G401.6 (cell line): ENCODE data around the gene WDFY2.
"Not testable (repeated sequence)": the region's sequence is repeated elsewhere in the genome, so short reads cannot be mapped to it uniquely, and the experiment has no call there.

Experiments used
- FAIRE-seq: peaks from 2 replicates; lab custom pipeline; 2012; peaks lifted over from hg19 to GRCh38; lab: Jason Lieb, UNC

WDFY2 gene

GRCh38 chr13:51564671-51565070, 19.6 kb upstream of the WDFY2 start:
- FAIRE-seq, result no peak

DNA sequence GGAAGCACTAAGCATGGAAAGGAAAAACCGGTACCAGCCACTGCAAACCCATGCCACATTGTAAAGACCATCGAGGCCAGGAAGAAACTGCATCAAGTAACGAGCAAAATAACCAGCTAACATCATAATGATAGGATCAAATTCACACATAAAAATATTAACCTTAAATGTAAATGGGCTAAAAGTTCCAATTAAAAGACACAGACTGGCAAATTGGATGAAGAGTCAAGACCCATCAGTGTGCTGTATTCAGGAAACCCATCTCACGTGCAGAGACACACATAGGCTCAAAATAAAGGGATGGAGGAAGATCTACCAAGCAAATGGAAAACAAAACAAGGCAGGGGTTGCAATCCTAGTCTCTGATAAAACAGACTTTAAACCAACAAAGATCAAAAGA, 15.3 kb upstream of the WDFY2 start:
- FAIRE-seq, result not testable (repeated sequence)

GRCh38 chr13:51576754-51577153, 7.5 kb upstream of the WDFY2 start:
- no peak for FAIRE-seq

- FAIRE-seq, result no peak
Observed at GRCh38 chr13:51577690-51578089, 6.6 kb upstream of the WDFY2 start.

- no peak for FAIRE-seq
Observed at GRCh38 chr13:51579676-51580075, 4.6 kb upstream of the WDFY2 start.

GRCh38 chr13:51581148-51581820, 3.0 kb upstream of the WDFY2 start:
- FAIRE-seq, result no peak

DNA sequence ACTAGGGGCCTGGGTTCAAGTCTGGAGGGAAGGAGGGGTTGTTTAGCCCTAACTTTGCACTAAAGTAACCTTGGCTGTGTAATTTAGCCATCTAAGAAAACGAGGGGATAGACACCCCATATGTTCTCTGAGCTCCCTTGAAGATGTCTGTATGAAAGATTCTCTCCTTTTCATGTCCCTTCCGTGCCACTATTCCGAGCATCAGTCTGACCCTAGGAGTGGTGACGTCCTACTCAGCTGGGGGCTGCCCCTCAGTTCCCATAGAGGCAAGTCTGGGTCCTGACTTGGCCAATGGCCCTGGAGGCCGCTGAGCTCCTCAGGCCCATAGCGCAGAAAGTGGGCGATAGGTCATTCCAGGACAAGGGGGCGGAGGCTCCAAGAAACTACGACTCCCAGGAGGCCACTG, 790 bp upstream of the WDFY2 start:
- FAIRE-seq, result no peak

DNA sequence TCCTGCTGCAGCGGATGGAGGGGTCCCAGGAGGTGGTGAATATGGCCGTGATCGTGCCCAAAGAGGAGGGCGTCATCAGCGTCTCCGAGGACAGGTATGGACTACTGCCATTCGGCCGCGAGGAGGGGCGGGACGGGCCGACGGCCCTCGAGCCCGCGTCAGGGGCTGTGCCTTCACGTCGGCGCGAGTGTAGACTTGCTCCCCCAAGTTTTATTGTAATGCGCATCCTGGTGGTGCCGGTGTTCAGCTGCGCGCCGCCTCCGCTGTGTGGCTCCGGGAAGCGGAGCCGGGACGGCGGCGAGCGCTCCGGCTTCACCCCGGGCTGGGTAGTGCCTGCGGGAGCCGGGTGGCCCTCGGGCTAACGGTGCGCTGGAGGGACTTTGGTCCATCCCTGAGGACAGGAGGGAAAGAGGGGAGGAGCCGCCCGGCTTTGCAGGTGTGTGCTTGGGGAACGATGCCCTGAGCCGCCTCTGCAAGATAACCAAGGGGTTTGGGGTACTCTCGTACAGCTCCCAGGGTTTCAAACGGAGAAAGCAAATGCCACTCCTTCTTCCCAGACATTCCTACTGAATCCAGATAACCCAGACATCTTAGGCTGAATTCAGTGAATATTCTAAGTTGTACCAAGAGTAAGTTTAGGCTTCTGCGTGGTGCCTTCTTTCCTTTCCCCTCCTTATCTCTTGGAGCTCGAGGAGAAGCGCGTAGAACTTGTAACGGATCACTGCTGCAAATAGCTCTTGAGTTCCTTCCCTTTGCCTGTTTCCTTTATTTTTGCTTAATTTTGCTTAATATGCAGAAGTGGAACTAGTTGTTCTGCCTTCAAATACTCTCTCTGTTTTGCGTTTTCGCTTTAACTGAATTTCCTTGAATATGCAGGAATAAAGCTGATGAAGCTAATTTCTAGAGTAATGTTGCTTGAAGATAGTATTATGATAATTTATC, 740 bp downstream of the WDFY2 start:
- FAIRE-seq, result no peak

DNA sequence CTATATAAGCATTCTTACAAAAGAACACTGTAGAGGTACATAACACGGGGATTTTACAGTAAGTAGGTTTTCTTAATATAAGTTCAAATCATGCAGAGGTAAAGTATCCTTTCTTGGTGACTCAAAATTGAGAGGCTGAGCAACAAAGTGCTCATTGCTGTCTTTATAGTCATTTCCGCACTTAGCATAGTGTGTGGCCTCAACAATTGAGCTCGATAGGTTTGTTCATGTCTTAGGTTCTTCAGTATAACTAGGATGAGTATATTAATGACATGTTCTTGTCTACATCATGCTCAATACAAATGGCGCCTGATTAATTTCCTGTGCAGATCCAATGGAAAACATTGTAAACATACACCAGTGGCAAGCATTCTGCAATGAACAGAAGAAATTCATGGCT, 1.4 kb downstream of the WDFY2 start:
- no peak for FAIRE-seq

DNA sequence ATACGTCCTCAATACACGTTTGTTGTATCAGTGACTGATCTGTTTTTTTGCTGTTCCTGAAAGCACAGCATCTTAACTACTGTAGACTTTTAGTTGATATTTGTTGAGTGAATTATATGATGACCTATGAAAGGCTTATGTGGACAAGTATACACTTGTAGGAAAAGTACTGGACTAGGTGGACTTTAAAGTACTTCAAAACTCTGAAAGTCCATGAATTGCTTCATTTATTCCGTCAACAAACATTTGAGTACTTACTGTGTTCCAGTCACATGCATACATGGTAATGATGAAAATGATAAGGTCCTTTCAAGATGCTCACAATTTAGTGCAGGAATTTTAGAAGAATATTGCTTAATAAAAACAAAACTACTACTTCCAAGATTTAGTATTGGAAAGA, 3.1 kb downstream of the WDFY2 start:
- FAIRE-seq, result no peak

GRCh38 chr13:51588406-51588949, 4.2 kb downstream of the WDFY2 start:
- no peak for FAIRE-seq

DNA sequence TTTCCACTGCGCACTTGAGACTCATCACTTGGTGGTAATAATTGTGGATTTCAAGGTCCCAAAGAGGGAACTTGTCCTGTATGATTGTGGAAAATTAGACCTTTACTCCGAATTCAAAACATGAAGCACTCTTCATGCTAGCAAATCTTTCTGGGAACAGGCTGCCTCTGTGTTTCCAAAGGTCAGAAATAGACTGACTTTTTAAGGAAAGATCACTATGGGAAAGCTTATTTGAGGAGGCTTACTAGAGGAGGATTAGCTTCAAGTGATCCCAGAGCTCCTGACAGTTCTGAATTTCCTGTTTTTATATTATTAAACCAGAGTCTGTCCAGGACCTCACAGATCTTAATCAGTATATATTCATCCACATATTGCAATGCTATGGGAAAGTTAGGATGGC, 5.5 kb downstream of the WDFY2 start:
- FAIRE-seq, result no peak

- no peak for FAIRE-seq
Observed at GRCh38 chr13:51590231-51590970, 6.1 kb downstream of the WDFY2 start.

DNA sequence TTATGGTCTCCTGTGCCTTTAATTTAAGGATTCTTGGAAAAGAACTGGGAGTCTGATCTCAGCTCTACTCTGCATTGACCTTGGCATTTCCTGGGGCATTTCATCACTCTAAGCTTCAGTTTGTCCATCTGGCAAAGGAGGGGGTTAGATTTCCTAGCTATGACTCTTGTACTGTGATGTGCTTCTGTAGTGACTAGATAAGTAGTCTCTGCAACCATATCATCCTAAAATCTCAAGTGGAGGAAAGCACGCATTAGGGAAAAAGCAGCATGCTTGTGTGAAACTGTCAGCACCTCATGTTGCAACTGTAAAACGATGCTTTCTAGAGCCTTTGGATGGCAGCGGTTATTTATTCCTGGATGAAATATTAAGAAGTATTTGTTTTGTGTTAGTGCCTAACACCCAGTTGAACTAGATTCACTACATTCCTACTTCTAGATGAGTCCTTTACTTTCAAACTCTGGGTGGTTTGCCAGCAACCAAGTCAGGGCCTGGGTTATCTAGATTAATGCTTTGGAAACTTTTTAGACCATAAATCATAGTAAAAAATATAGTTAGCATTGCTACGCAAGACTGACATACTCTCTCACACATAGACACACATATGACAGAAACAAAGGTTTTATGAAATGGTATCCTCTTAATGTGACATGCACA, 6.8 kb downstream of the WDFY2 start:
- FAIRE-seq, result no peak

- not testable (repeated sequence) for FAIRE-seq
Observed at GRCh38 chr13:51591938-51592337, 7.7 kb downstream of the WDFY2 start.

DNA sequence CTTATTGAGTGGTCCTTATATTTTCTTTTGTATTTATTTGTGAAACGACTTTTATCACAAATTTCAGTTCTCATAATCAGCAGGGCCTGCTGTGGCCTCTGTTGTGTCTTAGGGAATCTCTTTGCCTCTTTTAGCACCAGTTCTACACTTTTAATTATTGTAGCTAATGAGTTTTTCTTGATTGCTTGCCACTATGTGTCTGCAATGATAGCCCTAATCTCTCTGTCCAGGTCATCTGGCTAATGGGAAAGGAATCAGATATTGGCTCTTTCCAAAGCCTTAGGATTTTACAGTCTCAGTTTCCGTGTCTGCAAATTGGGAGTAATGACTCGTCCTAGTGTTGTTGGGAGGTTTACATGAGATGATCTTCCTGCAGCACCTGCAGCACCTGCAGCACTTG, 10.2 kb downstream of the WDFY2 start:
- FAIRE-seq, result no peak

DNA sequence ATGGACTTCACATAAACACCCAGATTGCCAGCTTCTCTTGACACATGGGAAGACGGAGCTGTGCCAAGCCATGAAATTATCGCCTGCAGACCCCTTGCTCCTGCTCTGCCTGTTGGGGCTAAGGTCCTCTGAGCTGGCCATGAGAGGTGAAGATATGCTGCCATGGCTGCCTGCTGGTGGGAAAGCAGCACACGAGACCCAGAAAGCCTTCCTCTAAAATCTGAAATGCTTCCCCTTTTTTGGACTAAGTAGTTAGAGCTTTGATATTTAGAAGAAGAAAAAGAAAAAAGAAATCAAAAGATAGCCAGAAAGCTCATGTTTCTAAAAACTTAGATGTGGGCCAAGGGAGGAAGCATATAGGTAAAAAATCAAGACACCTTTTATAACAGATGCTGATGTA, 11.2 kb downstream of the WDFY2 start:
- FAIRE-seq, result no peak

GRCh38 chr13:51596541-51596940, 12.3 kb downstream of the WDFY2 start:
- FAIRE-seq, result no peak

GRCh38 chr13:51599444-51600176, 15.3 kb downstream of the WDFY2 start:
- FAIRE-seq, result no peak

- FAIRE-seq, result no peak
Observed at GRCh38 chr13:51600703-51601102, 16.4 kb downstream of the WDFY2 start.
